Hepatic stellate cell (primary cell): ENCODE results near the gene MAB21L4.

Experiments
- DNase-seq: peaks from one replicate; pipeline ENCODE4 v3.0.0; 2011; ENCODE audit warnings: low spot score

MAB21L4 gene

GRCh38 chr2:240925191-240925567 is 29.2 kb upstream of the MAB21L4 start:
- no peak for DNase-seq

- DNase-seq, result no peak
Measured at GRCh38 chr2:240922982-240923537, 27.1 kb upstream of the MAB21L4 start.

GRCh38 chr2:240922245-240922981 is 26.5 kb upstream of the MAB21L4 start:
- no peak for DNase-seq

GRCh38 chr2:240921995-240922244 is 26.0 kb upstream of the MAB21L4 start:
- no peak for DNase-seq

- DNase-seq, result peak; percentile 98
Measured at GRCh38 chr2:240921311-240921994, 25.5 kb upstream of the MAB21L4 start.

- DNase-seq, result no peak
Measured at GRCh38 chr2:240920783-240921231, 24.9 kb upstream of the MAB21L4 start.

GRCh38 chr2:240919786-240920782 is 24.1 kb upstream of the MAB21L4 start:
- no peak for DNase-seq

GRCh38 chr2:240919161-240919781 is 23.3 kb upstream of the MAB21L4 start:
- no peak for DNase-seq

- DNase-seq, result no peak
Measured at GRCh38 chr2:240918258-240919091, 22.5 kb upstream of the MAB21L4 start.

- no peak for DNase-seq
Measured at GRCh38 chr2:240917684-240918257, 21.8 kb upstream of the MAB21L4 start.

GRCh38 chr2:240917009-240917683 is 21.2 kb upstream of the MAB21L4 start:
- DNase-seq, result no peak

- peak; percentile 95 for DNase-seq
Measured at GRCh38 chr2:240916571-240917008, 20.6 kb upstream of the MAB21L4 start.

GRCh38 chr2:240915526-240916341 is 19.8 kb upstream of the MAB21L4 start:
- no peak for DNase-seq

- no peak for DNase-seq
Measured at GRCh38 chr2:240914645-240915525, 18.9 kb upstream of the MAB21L4 start.

- peak; percentile 67 for DNase-seq
Measured at GRCh38 chr2:240913810-240914644, 18.1 kb upstream of the MAB21L4 start.

- DNase-seq, result no peak
Measured at GRCh38 chr2:240912878-240913809, 17.2 kb upstream of the MAB21L4 start.
